HL-60 (cell line): ENCODE results near the gene TBC1D5.

Source experiments
- DNase-seq, 2 experiments: peaks; one replicate each; pipeline ENCODE4 v3.0.0-alpha.2; 2010 to 2020; ENCODE audit warnings: low read depth in 1 of 2, low spot score in 1 of 2
- H3K27ac ChIP-seq: fragments of 250-450 bp; sonication (Bioruptor Pico); replicated peaks from 2 replicates; pipeline ENCODE4 v1.5.1; 2020; ENCODE audit warnings: mild to moderate bottlenecking, moderate library complexity
- H3K27me3 ChIP-seq: fragments of 250-450 bp; sonication (Bioruptor Pico); 2 replicates; pipeline ENCODE4 v1.5.1; 2021; ENCODE audit warnings: mild to moderate bottlenecking, moderate library complexity; ENCODE audit not compliant: insufficient read depth, poor library complexity, severe bottlenecking
- H3K4me3 ChIP-seq: replicated peaks from 2 replicates; pipeline ENCODE4 v1.5.1; 2011; ENCODE audit warnings: mild to moderate bottlenecking, control low read depth, low read length; ENCODE audit not compliant: insufficient read depth
- GABPA ChIP-seq: IDR thresholded peaks from 2 replicates; pipeline ENCODE4 v1.6.1; 2012; ENCODE audit warnings: low read depth
- POLR2AphosphoS5 ChIP-seq: IDR thresholded peaks from 2 replicates; pipeline ENCODE4 v1.6.1; 2012; ENCODE audit warnings: low read depth
- REST ChIP-seq: IDR thresholded peaks from 2 replicates; pipeline ENCODE4 v1.6.1; 2012; ENCODE audit warnings: low read depth; ENCODE audit not compliant: insufficient replicate concordance
- SPI1 ChIP-seq: IDR thresholded peaks from 2 replicates; pipeline ENCODE4 v1.6.1; 2012; ENCODE audit warnings: low read depth, mild to moderate bottlenecking, borderline replicate concordance
- TF ChIP-seq, protein P1 (sequence below): IDR thresholded peaks from one replicate; pipeline ENCODE4 v1.5.1; 2011; ENCODE audit warnings: low read length, control low read depth, inconsistent platforms; ENCODE audit not compliant: insufficient read depth

The TBC1D5 gene

DNA sequence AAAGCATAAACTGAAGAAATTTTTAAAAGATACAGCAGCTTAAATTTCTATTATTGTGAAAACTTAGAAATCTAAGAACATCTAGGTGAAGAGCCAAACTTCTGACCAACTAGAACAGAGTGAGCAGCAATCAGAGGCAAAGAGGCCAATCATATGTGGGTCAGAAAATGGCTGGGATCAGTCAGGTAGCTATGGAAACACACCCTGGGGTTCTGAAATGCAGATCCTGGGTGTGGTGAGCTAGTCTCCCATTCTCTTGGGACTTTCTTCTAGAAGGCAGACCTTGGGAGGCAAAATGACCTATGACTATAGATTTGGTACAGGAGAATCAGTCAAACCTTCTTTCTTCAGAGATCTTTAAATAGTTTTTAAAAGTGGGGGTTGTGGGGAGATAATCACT, 385.8 kb downstream of the TBC1D5 start:
- no peak for TF ChIP-seq GABPA
- TF ChIP-seq SPI1 = no peak
- no peak for TF ChIP-seq REST
- no peak for TF ChIP-seq POLR2AphosphoS5
- TF ChIP-seq, protein P1, sequence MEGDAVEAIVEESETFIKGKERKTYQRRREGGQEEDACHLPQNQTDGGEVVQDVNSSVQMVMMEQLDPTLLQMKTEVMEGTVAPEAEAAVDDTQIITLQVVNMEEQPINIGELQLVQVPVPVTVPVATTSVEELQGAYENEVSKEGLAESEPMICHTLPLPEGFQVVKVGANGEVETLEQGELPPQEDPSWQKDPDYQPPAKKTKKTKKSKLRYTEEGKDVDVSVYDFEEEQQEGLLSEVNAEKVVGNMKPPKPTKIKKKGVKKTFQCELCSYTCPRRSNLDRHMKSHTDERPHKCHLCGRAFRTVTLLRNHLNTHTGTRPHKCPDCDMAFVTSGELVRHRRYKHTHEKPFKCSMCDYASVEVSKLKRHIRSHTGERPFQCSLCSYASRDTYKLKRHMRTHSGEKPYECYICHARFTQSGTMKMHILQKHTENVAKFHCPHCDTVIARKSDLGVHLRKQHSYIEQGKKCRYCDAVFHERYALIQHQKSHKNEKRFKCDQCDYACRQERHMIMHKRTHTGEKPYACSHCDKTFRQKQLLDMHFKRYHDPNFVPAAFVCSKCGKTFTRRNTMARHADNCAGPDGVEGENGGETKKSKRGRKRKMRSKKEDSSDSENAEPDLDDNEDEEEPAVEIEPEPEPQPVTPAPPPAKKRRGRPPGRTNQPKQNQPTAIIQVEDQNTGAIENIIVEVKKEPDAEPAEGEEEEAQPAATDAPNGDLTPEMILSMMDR = no peak
- Histone ChIP-seq H3K27ac (no peak overlapping the region), H3K27me3 (no peaks in the 10 kb centered on the region), H3K4me3 (no peak overlapping the region)
- no peak for DNase-seq

DNA sequence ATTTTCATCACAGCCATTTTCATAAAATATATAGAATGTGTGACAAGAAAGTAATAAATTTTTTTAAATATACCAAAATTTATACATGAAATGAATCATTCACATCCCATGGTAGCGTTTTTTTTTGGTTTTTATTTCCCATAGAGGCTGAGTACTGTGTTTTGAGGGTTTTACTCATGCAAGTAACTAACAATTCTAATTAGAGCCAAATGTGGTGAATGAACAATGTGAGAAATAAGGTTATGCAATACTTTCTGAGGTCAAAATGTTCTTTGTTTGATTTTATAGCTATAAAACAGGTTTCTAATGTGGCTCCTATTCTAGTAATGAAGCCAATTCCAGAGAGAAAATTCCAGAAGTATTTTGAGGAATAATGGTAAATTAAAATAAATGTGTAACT, 386.8 kb downstream of the TBC1D5 start:
- Histone ChIP-seq H3K4me3 (no peak overlapping the region), H3K27me3 (no peaks in the 10 kb centered on the region), H3K27ac (no peak overlapping the region)
- DNase-seq = no peak
- TF ChIP-seq POLR2AphosphoS5 (no peak), SPI1 (no peak), GABPA (no peak), REST (no peak)
- TF ChIP-seq, protein P1 = no peak

DNA sequence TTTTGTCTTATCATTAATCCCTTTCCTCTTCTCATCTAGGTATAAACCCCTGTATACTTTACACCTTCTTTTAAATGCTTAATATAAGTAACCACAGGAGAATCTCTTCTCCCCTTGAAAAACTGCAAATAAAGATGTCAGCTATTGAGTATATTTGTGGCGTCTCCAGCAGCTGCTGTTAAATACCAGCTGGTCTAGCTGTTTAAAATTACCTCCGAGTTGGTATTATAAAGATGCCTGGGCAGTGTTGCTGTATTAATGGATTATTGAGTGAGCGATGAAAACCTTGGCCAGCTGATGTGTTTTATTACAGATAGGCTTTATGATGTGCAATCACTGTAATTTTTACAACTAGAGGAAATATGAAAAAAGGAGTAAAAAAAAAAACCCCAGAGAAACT, 388.1 kb downstream of the TBC1D5 start:
- no peak for DNase-seq
- H3K27ac ChIP-seq = no peak overlapping the region
- TF ChIP-seq GABPA (no peak), REST (no peak), SPI1 (no peak), POLR2AphosphoS5 (no peak)
- TF ChIP-seq, protein P1 = no peak
- no peak overlapping the region for H3K4me3 ChIP-seq
- no peaks in the 10 kb centered on the region for H3K27me3 ChIP-seq
